Activated CD4-positive, alpha-beta T cell treated with anti-CD3 and anti-CD28 coated beads, Interleukin-2, amount 50 U/mL, for 1 hour (primary cell): Measurements from ENCODE around the gene PAGR1.
A peak's percentile ranks its signal among the peaks of the same experiment; 100 is the strongest.
"Not testable (repeated sequence)": the region's sequence is repeated elsewhere in the genome, so short reads cannot be mapped to it uniquely, and the experiment has no call there.

Experiments
- DNase-seq: peaks from one replicate; pipeline ENCODE4 v3.0.0-alpha.2; 2020

The PAGR1 gene

GRCh38 chr16:29813644-29814562 lies 2.0 kb upstream of the PAGR1 start:
- DNase-seq: no peak

- DNase-seq: no peak
These were observed 1.4 kb upstream of the PAGR1 start for GRCh38 chr16:29814592-29814991.

GRCh38 chr16:29815032-29815721 lies 775 bp upstream of the PAGR1 start:
- peak; percentile 56 for DNase-seq

GRCh38 chr16:29816694-29817441 lies 916 bp downstream of the PAGR1 start:
- DNase-seq: peak; percentile 43

GRCh38 chr16:29818082-29818481 lies 2.1 kb downstream of the PAGR1 start:
- no peak for DNase-seq

GRCh38 chr16:29819506-29819905 lies 3.6 kb downstream of the PAGR1 start:
- DNase-seq: no peak

- DNase-seq: peak; percentile 30
These were observed 4.3 kb downstream of the PAGR1 start, which contains the start of gene MVP for GRCh38 chr16:29820271-29820701. Gene MVP (plus strand): TSS chr16:29820462. CDS start chr16:29830550, 10,088 bp downstream.

- DNase-seq: peak; percentile 43
These were observed 5.0 kb downstream of the PAGR1 start for GRCh38 chr16:29820730-29821642.

- no peak for DNase-seq
These were observed 5.7 kb downstream of the PAGR1 start for GRCh38 chr16:29821643-29822115.

GRCh38 chr16:29824589-29825144 lies 8.7 kb downstream of the PAGR1 start:
- DNase-seq: no peak

GRCh38 chr16:29825145-29826044 lies 9.4 kb downstream of the PAGR1 start:
- no peak for DNase-seq

GRCh38 chr16:29826342-29826695 lies 10.4 kb downstream of the PAGR1 start:
- DNase-seq: no peak

GRCh38 chr16:29830774-29831173 lies 14.8 kb downstream of the PAGR1 start:
- DNase-seq: no peak

GRCh38 chr16:29831490-29831889 lies 15.5 kb downstream of the PAGR1 start:
- DNase-seq: no peak

GRCh38 chr16:29833219-29833618 lies 17.3 kb downstream of the PAGR1 start:
- DNase-seq: not testable (repeated sequence)

- DNase-seq: no peak
These were observed 18.1 kb downstream of the PAGR1 start for GRCh38 chr16:29834079-29834478.

- DNase-seq: no peak
These were observed 20.0 kb downstream of the PAGR1 start for GRCh38 chr16:29835926-29836325.

- DNase-seq: no peak
These were observed 20.7 kb downstream of the PAGR1 start for GRCh38 chr16:29836623-29837022.

GRCh38 chr16:29837841-29838240 lies 21.9 kb downstream of the PAGR1 start:
- DNase-seq: no peak

GRCh38 chr16:29839822-29840221 lies 23.9 kb downstream of the PAGR1 start:
- DNase-seq: no peak

- DNase-seq: no peak
These were observed 24.3 kb downstream of the PAGR1 start for GRCh38 chr16:29840240-29840639.
